K562 (cell line): ENCODE data around the gene SLC40A1. TPM values are rescaled to one million over a fixed set of nuclear protein-coding genes. Genes with fewer than 3 reads are reported as not detected.

Experiments used
- E2F1 ChIP-seq: sonication (generic); formaldehyde crosslinking; IDR thresholded peaks from 2 replicates; pipeline ENCODE4 v1.8.1; 2023; ENCODE audit warnings: mild to moderate bottlenecking, missing genetic modification reagents, moderate library complexity
- ESRRA ChIP-seq: fragments of 450-650 bp; IDR thresholded peaks from 2 replicates; pipeline ENCODE4 v1.6.1; 2014; ENCODE audit warnings: low read depth, mild to moderate bottlenecking, moderate library complexity, borderline replicate concordance
- ETS2 ChIP-seq: IDR thresholded peaks from 2 replicates; pipeline ENCODE4 v1.6.1; 2016; ENCODE audit warnings: borderline replicate concordance, missing genetic modification characterization, mild to moderate bottlenecking, moderate library complexity, missing compliant biosample characterization; ENCODE audit not compliant: poor library complexity, severe bottlenecking
- EWSR1 ChIP-seq: fragments of 450-650 bp; IDR thresholded peaks from 2 replicates; pipeline ENCODE4 v1.6.1; 2018; ENCODE audit warnings: borderline replicate concordance, mild to moderate bottlenecking, low read depth, moderate library complexity; ENCODE audit not compliant: partially characterized antibody
- FOXP1 ChIP-seq: sonication (generic); formaldehyde crosslinking; IDR thresholded peaks from 2 replicates; pipeline ENCODE4 v1.8.0; 2022; ENCODE audit warnings: mild to moderate bottlenecking, missing genetic modification reagents
- MCM3 ChIP-seq: fragments of 450-650 bp; IDR thresholded peaks from 2 replicates; pipeline ENCODE4 v1.6.1; 2016
- MEIS2 ChIP-seq: fragments of 450-650 bp; IDR thresholded peaks from 2 replicates; pipeline ENCODE4 v1.6.1; 2014; ENCODE audit warnings: mild to moderate bottlenecking; ENCODE audit not compliant: partially characterized antibody
- POLR2G ChIP-seq: fragments of 200-400 bp; formaldehyde crosslinking; IDR thresholded peaks from 2 replicates; pipeline ENCODE4 v1.6.1; 2017; ENCODE audit warnings: low read depth, mild to moderate bottlenecking, antibody characterized with exemption, low read length, moderate library complexity
- POLR3G ChIP-seq: IDR thresholded peaks from 2 replicates; pipeline ENCODE4 v1.6.1; 2011; ENCODE audit not compliant: insufficient read length, insufficient replicate concordance; ENCODE audit errors: extremely low read depth
- TBP ChIP-seq: optimal IDR thresholded peaks from 2 replicates; pipeline ENCODE3; 2011; ENCODE audit warnings: low read depth, low read length, improper control_type of control experiment
- TEAD1 ChIP-seq, 2 experiments: fragments of 450-650 bp in 1 of 2; sonication (generic) in 1 of 2; formaldehyde crosslinking; IDR thresholded peaks; 2 replicates each; pipeline versions ENCODE4 v1.4.0 to v1.8.0; 2020 to 2022; ENCODE audit warnings: mild to moderate bottlenecking in 2 of 2, missing genetic modification reagents in 1 of 2
- ZNF3 ChIP-seq: fragments of 250-450 bp; sonication (Bioruptor Pico); IDR thresholded peaks from 2 replicates; pipeline ENCODE4 v1.5.0; 2021; ENCODE audit warnings: mild to moderate bottlenecking, moderate library complexity
- ZNF583 ChIP-seq: fragments of 250-450 bp; sonication (Bioruptor Pico); IDR thresholded peaks from 2 replicates; pipeline ENCODE4 v1.4.0; 2020
- polyA plus RNA-seq, 8 experiments: library from polyadenylated mRNA; depleted of rRNA in 4 of 8; stranded (reverse) in 5 of 8; unstranded in 3 of 8; fragments of >200 nt; fragmentation: Nextera tagmentation in 2 of 8; fragmentation: Illumina TruSeq in 1 of 8; extraction: Ambion mirVana in 2 of 8; extraction: Trizol in 1 of 8; gene quantifications; 2 replicates each; pipeline versions ENCODE4 v1.2.1 to v1.2.3, GENCODE V29; 2011 to 2014; ENCODE audit warnings: inconsistent platforms in 1 of 8, missing spikeins in 1 of 8
- total RNA-seq, 7 experiments: library from RNA; depleted of rRNA in 6 of 7; stranded (reverse); fragments of >200 nt in 6 of 7; fragmentation: Illumina TruSeq in 2 of 7; extraction: Trizol in 2 of 7; gene quantifications; 2 replicates each; pipeline versions ENCODE4 v1.2.1 to v1.2.3, GENCODE V29; 2011 to 2021; ENCODE audit warnings: low replicate concordance in 1 of 7
- TF ChIP-seq, protein P1 (sequence below): IDR thresholded peaks from 3 replicates; pipeline ENCODE4 v1.6.1; 2011; ENCODE audit warnings: borderline replicate concordance, mild to moderate bottlenecking, moderate library complexity; ENCODE audit not compliant: insufficient read length; ENCODE audit errors: extremely low read depth

Gene SLC40A1
- total and polyA plus RNA-seq, 9 of the 15 experiments (the other 6 are each of a cell fraction or from before 2014, with no cell fraction given), result 42.2 to 95.9 (median 54.9) TPM

DNA sequence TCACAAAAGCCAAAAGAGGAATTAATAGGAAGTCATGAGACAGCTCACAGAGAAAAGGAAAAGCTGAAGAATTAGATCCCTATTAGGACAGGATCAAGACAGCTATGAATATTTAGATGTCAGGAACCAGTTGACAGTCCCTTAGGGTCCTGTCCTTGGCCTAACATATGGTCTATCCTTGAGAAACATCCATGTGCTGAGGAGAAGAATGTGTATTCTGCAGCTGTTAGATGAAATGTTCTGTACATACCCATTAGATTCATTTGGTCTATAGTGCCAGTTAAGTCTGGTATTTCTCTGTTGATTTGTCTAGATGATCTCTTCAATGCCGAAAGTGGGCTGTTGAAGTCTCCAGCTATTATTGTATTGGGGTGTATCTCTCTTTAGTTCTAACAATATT, 37.6 kb upstream of the SLC40A1 start (continued):
- TF ChIP-seq, protein P1, sequence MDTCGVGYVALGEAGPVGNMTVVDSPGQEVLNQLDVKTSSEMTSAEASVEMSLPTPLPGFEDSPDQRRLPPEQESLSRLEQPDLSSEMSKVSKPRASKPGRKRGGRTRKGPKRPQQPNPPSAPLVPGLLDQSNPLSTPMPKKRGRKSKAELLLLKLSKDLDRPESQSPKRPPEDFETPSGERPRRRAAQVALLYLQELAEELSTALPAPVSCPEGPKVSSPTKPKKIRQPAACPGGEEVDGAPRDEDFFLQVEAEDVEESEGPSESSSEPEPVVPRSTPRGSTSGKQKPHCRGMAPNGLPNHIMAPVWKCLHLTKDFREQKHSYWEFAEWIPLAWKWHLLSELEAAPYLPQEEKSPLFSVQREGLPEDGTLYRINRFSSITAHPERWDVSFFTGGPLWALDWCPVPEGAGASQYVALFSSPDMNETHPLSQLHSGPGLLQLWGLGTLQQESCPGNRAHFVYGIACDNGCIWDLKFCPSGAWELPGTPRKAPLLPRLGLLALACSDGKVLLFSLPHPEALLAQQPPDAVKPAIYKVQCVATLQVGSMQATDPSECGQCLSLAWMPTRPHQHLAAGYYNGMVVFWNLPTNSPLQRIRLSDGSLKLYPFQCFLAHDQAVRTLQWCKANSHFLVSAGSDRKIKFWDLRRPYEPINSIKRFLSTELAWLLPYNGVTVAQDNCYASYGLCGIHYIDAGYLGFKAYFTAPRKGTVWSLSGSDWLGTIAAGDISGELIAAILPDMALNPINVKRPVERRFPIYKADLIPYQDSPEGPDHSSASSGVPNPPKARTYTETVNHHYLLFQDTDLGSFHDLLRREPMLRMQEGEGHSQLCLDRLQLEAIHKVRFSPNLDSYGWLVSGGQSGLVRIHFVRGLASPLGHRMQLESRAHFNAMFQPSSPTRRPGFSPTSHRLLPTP, result no peak
- TF ChIP-seq MEIS2 (no peak), POLR3G (no peak), ZNF3 (CRISPR knock-in tag) (no peak), ZNF583 (CRISPR knock-in tag) (no peak), EWSR1 (no peak), ETS2 (tag) (no peak), ESRRA (no peak), POLR2G (no peak), TEAD1 (CRISPR knock-in tag; IDR thresholded peaks at IDR 0.05) (no peak), TBP (no peak), E2F1 (CRISPR knock-in tag) (no peak), MCM3 (no peak), FOXP1 (CRISPR knock-in tag) (no peak)
